OCI-LY7 (cell line): Measurements from ENCODE around the gene SLC26A9. TPM values are rescaled to one million over a fixed set of nuclear protein-coding genes. Genes with fewer than 3 reads are reported as not detected.
"Not testable (repeated sequence)": the region's sequence is repeated elsewhere in the genome, so short reads cannot be mapped to it uniquely, and the experiment has no call there.

Experiments
- BruUV-seq: library from RNA; stranded (reverse); fragments of 400-500 nt; replicated peaks from 2 replicates; lab custom pipeline; 2021; lab: Mats Ljungman, UMichigan
- CTCF ChIA-PET: fragments of 300-600 bp; sonication (Branson Sonifier 250); formaldehyde crosslinking; loops from one replicate; lab custom pipeline; 2022; ENCODE audit warnings: antibody characterized with exemption; ENCODE audit not compliant: unreplicated experiment; lab: Charles Lee
- POLR2A ChIA-PET: fragments of 300-600 bp; sonication (Branson Sonifier 250); formaldehyde crosslinking; loops from one replicate; lab custom pipeline; 2022; ENCODE audit warnings: antibody characterized with exemption; lab: Charles Lee
- DNase-seq: peaks from one replicate; pipeline ENCODE4 v3.0.0-alpha.2; 2015; ENCODE audit warnings: low spot score
- H2AFZ ChIP-seq: fragments of 200-600 bp; sonication (generic), shearing (Covaris generic); 2 replicates; pipeline ENCODE4 v1.6.1; 2014; ENCODE audit warnings: mild to moderate bottlenecking, antibody characterized with exemption, low read length, moderate library complexity
- H3K27ac ChIP-seq: fragments of 200-600 bp; sonication (generic); 2 replicates; pipeline ENCODE4 v1.5.1; 2014; ENCODE audit warnings: mixed run types, low read depth, mild to moderate bottlenecking, moderate library complexity, low read length, inconsistent platforms; ENCODE audit not compliant: poor library complexity, severe bottlenecking
- H3K36me3 ChIP-seq: fragments of 200-600 bp; sonication (generic); 2 replicates; pipeline ENCODE4 v1.6.1; 2014; ENCODE audit warnings: mild to moderate bottlenecking, antibody characterized with exemption, low read length, moderate library complexity, mixed read lengths; ENCODE audit not compliant: insufficient read depth
- H3K4me1 ChIP-seq: fragments of 200-600 bp; sonication (generic); 2 replicates; pipeline ENCODE4 v1.5.1; 2014; ENCODE audit warnings: mild to moderate bottlenecking, low read length; ENCODE audit not compliant: insufficient read depth, poor library complexity, severe bottlenecking
- H3K4me2 ChIP-seq: fragments of 200-600 bp; sonication (generic); 2 replicates; pipeline ENCODE4 v1.6.1; 2014; ENCODE audit warnings: mild to moderate bottlenecking, low read length
- H3K4me3 ChIP-seq: fragments of 200-600 bp; sonication (generic); 2 replicates; pipeline ENCODE4 v1.5.1; 2014; ENCODE audit warnings: mild to moderate bottlenecking, low read depth, low read length; ENCODE audit not compliant: poor library complexity, severe bottlenecking
- H3K79me2 ChIP-seq: fragments of 200-600 bp; sonication (generic); 2 replicates; pipeline ENCODE4 v1.6.1; 2016; ENCODE audit warnings: low read depth, mild to moderate bottlenecking, low read length, moderate library complexity, mixed read lengths; ENCODE audit not compliant: insufficient read depth
- H3K9me2 ChIP-seq: fragments of 200-600 bp; sonication (generic); 2 replicates; pipeline ENCODE4 v1.6.1; 2016; ENCODE audit warnings: mild to moderate bottlenecking, low read length, mixed read lengths; ENCODE audit not compliant: insufficient read depth
- H3K9me3 ChIP-seq: fragments of 200-600 bp; sonication (generic); 2 replicates; pipeline ENCODE4 v1.6.1; 2014; ENCODE audit warnings: mild to moderate bottlenecking, mixed run types, low read length, mixed read lengths
- H4K20me1 ChIP-seq: fragments of 200-600 bp; sonication (generic); 2 replicates; pipeline ENCODE4 v1.6.1; 2014; ENCODE audit warnings: mild to moderate bottlenecking, antibody characterized with exemption, low read length, moderate library complexity, mixed read lengths; ENCODE audit not compliant: insufficient read depth
- CTCF ChIP-seq: fragments of 200-600 bp; sonication (generic); conservative IDR thresholded peaks from 2 replicates; pipeline ENCODE4 v1.5.1; 2014; ENCODE audit warnings: mild to moderate bottlenecking, antibody characterized with exemption, low read length, moderate library complexity, mixed read lengths
- EZH2phosphoT487 ChIP-seq: fragments of 200-600 bp; sonication (generic); IDR thresholded peaks from 2 replicates; pipeline ENCODE4 v1.6.1; 2018; ENCODE audit warnings: low read depth, borderline replicate concordance, mild to moderate bottlenecking, mixed run types, antibody characterized with exemption, low read length, moderate library complexity, mixed read lengths
- intact Hi-C: fragments of 100-400 bp; cut with micrococcal nuclease; formaldehyde crosslinking; loops from one replicate; pipeline ENCODE4 v1.10.0; 2022; ENCODE audit not compliant: unreplicated experiment
- total RNA-seq, 2 experiments: library from RNA; depleted of rRNA in 1 of 2; stranded (reverse); fragments of >200 nt in 1 of 2; shearing (Covaris generic) in 1 of 2; gene quantifications; 2 replicates each; pipeline ENCODE4 v1.2.3, GENCODE V29; 2014 to 2022

The SLC26A9 gene
- total RNA-seq, 2 experiments from 2014 or later, result not detected

DNA sequence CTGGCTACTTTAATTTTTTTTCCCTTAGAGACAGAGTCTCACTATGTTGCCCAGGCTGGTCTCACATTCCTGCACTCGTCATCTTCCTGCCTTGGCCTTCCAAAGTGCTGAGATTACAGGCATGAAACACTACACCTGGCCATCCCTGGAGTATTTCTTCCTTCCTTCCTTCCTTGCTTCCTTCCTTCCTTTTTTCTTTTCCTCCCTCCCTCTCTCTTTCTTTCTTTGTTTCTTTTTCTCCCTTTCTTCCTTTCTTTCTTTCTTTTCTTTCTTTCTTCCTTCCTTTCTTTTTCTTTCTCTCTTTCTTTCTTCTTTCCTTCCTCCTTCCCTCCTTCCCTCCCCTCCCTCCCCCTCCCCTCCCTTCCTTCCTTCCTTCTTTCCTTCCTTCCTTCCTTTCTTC is 46.9 kb downstream of the SLC26A9 start:
- no peaks in the 10 kb centered on the region for H3K36me3 ChIP-seq
- H3K4me1 ChIP-seq, result no peaks in the 10 kb centered on the region
- H4K20me1 ChIP-seq, result no peaks in the 10 kb centered on the region
- no peaks in the 10 kb centered on the region for H3K79me2 ChIP-seq
- no peak overlapping the region for H3K4me3 ChIP-seq
- no peaks in the 10 kb centered on the region for H3K9me3 ChIP-seq
- intact Hi-C loops, result no loop called here
- DNase-seq, result no peak
- TF ChIP-seq CTCF, result no peak
- TF ChIP-seq EZH2phosphoT487, result no peak
- ChIA-PET POLR2A (interaction anchor here (0.6 to 1.3 kb wide), 2 partner anchors 75 to 87 kb away, joined by 3 to 4 read pairs; no protein-coding TSS in a partner anchor), CTCF (no interaction called here)
- H3K9me2 ChIP-seq, result no peaks in the 10 kb centered on the region
- BruUV-seq, result no TSS peak
- no peak overlapping the region for H3K4me2 ChIP-seq
- H2AFZ ChIP-seq, result no peak overlapping the region
- no peak overlapping the region for H3K27ac ChIP-seq

DNA sequence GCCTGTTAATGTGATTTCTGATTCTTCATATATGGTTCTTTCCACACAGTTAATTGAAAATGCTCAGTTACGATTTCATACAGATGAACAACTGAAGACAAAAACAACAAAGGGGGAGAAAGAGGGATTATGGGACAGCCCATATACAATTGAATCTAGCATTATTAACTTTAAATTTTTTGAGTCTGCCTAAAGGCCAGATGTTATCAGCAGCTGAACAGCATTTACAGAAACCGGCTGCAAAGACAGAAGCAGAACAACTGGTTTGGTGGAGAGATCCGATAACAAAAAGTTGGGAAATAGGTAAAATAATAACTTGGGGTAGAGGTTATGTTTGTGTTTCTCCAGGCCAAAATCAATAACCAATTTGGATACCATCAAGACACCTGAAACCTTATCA is 49.1 kb downstream of the SLC26A9 start:
- H3K9me2 ChIP-seq, H3K36me3 ChIP-seq, DNase-seq, H4K20me1 ChIP-seq, H3K27ac ChIP-seq, H3K4me3 ChIP-seq, H3K79me2 ChIP-seq, BruUV-seq, H3K4me2 ChIP-seq, CTCF ChIA-PET, intact Hi-C loops, H3K4me1 ChIP-seq, POLR2A ChIA-PET, H3K9me3 ChIP-seq, H2AFZ ChIP-seq: not testable (repeated sequence)

DNA sequence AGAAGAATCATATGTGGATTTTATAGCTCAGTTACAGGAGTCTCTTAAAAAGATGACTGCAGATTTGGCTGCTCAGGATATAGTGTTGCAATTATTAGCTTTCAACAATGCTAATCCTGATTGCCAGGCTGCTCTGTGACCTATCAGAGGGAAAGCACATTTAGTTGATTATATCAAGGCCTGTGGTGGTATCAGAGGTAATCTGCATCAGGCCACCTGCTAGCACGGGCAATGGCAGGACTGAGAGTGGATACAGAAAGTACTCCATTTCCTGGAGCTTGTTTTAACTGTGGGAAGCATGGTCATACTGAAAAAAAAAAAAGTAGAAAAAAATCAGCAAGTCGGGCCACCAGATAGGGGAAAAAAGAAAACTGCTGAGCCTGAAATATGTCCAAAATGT is 51.1 kb downstream of the SLC26A9 start:
- POLR2A ChIA-PET, result interaction anchor here (0.7 to 1.2 kb wide), 2 partner anchors 77 to 88 kb away, joined by 3 read pairs; no protein-coding TSS in a partner anchor
- H3K4me1 ChIP-seq, BruUV-seq, H2AFZ ChIP-seq, H3K36me3 ChIP-seq, H4K20me1 ChIP-seq, H3K9me2 ChIP-seq, H3K27ac ChIP-seq, H3K4me2 ChIP-seq, H3K9me3 ChIP-seq, DNase-seq, intact Hi-C loops, H3K79me2 ChIP-seq, CTCF ChIA-PET, H3K4me3 ChIP-seq: not testable (repeated sequence)

GRCh38 chr1:205891481-205891880 is 51.8 kb downstream of the SLC26A9 start:
- H2AFZ ChIP-seq, H3K4me1 ChIP-seq, H3K4me3 ChIP-seq, BruUV-seq, H3K27ac ChIP-seq, H3K4me2 ChIP-seq, H3K9me2 ChIP-seq, H3K9me3 ChIP-seq, H3K79me2 ChIP-seq, intact Hi-C loops, H3K36me3 ChIP-seq, CTCF ChIA-PET, H4K20me1 ChIP-seq, DNase-seq: not testable (repeated sequence)
- POLR2A ChIA-PET, result interaction anchor here (0.6 kb wide), 1 partner anchor 248 kb away, joined by 3 read pairs; no protein-coding TSS in a partner anchor

DNA sequence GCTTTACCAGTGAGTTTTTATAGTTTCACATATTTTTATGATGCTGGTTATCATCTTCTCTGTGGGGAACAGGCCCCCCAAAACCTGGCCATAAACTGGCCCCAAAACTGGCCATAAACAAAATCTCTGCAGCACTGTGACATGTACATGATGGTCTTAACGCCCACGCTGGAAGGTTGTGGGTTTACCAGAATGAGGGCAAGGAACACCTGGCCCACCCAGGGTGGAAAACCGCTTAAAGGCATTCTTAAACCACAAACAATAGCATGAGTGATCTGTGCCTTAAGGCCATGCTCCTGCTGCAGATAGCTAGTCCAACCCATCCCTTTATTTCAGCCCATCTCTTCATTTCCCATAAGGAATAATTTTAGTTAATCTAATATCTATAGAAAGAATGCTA is 52.6 kb downstream of the SLC26A9 start:
- H3K4me2 ChIP-seq, H3K9me3 ChIP-seq, BruUV-seq, H2AFZ ChIP-seq, POLR2A ChIA-PET, H3K79me2 ChIP-seq, intact Hi-C loops, H3K4me3 ChIP-seq, H4K20me1 ChIP-seq, DNase-seq, H3K27ac ChIP-seq, H3K4me1 ChIP-seq, H3K36me3 ChIP-seq, CTCF ChIA-PET, H3K9me2 ChIP-seq: not testable (repeated sequence)

GRCh38 chr1:205889706-205890105 is 53.5 kb downstream of the SLC26A9 start:
- H3K9me3 ChIP-seq, BruUV-seq, H3K27ac ChIP-seq, DNase-seq, CTCF ChIA-PET, intact Hi-C loops, H3K4me2 ChIP-seq, POLR2A ChIA-PET, H2AFZ ChIP-seq, H4K20me1 ChIP-seq, H3K4me3 ChIP-seq, H3K4me1 ChIP-seq, H3K79me2 ChIP-seq, H3K9me2 ChIP-seq, H3K36me3 ChIP-seq: not testable (repeated sequence)
